ENCODE measurements around the gene CSNK2A3.

DNA sequence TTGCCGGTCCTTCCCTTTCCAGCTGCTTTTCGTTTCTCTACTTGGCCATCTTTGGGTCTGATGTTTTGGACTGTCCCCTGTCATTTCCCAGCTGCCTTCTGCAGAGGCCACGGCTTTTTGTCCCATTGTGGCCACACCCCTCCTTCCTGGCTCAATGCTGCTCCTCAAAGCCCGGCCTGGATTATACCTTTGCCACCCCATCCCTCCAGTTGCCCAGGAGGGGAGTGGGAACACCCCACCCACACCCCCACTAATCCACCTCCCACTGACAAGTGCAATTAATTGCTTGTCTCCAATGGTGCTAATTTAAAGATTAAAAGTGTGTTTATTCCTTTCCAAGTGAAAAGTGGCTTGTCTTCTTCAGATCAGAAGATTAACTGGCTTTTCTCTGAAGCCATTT, 34.2 kb upstream of the CSNK2A3 start:
- TF ChIP-seq EP300 (IDR thresholded peaks at IDR 0.05) = no peak
- TF ChIP-seq POLR2A (IDR thresholded peaks at IDR 0.05) = no peak

Measured in ovary (tissue), 1 donor.